Measurements from ENCODE around the gene DPP4.

Gene DPP4

GRCh38 chr2:161997916-161998471 lies 76.0 kb downstream of the DPP4 start:
- Mint-ChIP-seq H3K27ac (peak overlapping the region in 1 of 2 donors; percentile 7), H3K4me1 (ENCODE audit: low read depth in 2 of 2) (peaks cover 16 to 36% of the 10 kb centered on the region in 2 donors), H3K36me3 (ENCODE audit: insufficient read depth) (peaks cover 10% of the 10 kb centered on the region), H3K27me3 (no peaks in the 10 kb centered on the region), H3K9me3 (no peaks in the 10 kb centered on the region), H3K4me3 (peak overlapping the region in 1 of 2 donors; percentile 9)
- ATAC-seq (replicated peaks) (peak; percentile 80), DNase-seq (no peak)

- H3K36me3 Mint-ChIP-seq (ENCODE audit: insufficient read depth) = peaks cover 19% of the 10 kb centered on the region
- ATAC-seq (replicated peaks) (peak; percentile 38), DNase-seq (no peak)
- peak overlapping the region; percentile 79 to 94 for H3K27ac Mint-ChIP-seq
- H3K27me3 Mint-ChIP-seq = no peaks in the 10 kb centered on the region
- H3K9me3 Mint-ChIP-seq = no peaks in the 10 kb centered on the region
- H3K4me3 Mint-ChIP-seq = peak overlapping the region; percentile 59 to 64
- H3K4me1 Mint-ChIP-seq (ENCODE audit: low read depth in 2 of 2) = peaks cover 23 to 41% of the 10 kb centered on the region in 2 donors
Observed at GRCh38 chr2:161995553-161996016, 78.4 kb downstream of the DPP4 start.

GRCh38 chr2:161994761-161995520 lies 79.1 kb downstream of the DPP4 start:
- DNase-seq (no peak), ATAC-seq (replicated peaks) (no peak)
- Mint-ChIP-seq H3K4me1 (ENCODE audit: low read depth in 2 of 2) (peaks cover 23 to 41% of the 10 kb centered on the region in 2 donors), H3K27ac (peak overlapping the region; percentile 79 to 94), H3K36me3 (ENCODE audit: insufficient read depth) (peaks cover 21% of the 10 kb centered on the region), H3K4me3 (peak overlapping the region; percentile 59 to 64), H3K27me3 (no peaks in the 10 kb centered on the region), H3K9me3 (no peaks in the 10 kb centered on the region)

- ATAC-seq (replicated peaks) = peak; percentile 80
- Mint-ChIP-seq H3K4me3 (peak overlapping the region; percentile 40 to 74), H3K36me3 (ENCODE audit: insufficient read depth) (peaks cover 21% of the 10 kb centered on the region), H3K27ac (peak overlapping the region; percentile 84 to 94), H3K4me1 (ENCODE audit: low read depth in 2 of 2) (peaks cover 23 to 35% of the 10 kb centered on the region in 2 donors), H3K27me3 (no peaks in the 10 kb centered on the region), H3K9me3 (no peaks in the 10 kb centered on the region)
- peak in 1 of 3 experiments; percentile 20 for DNase-seq
Observed at GRCh38 chr2:161992531-161992930, 81.5 kb downstream of the DPP4 start.

GRCh38 chr2:161991991-161992390 lies 82.0 kb downstream of the DPP4 start:
- Mint-ChIP-seq H3K27me3 (no peaks in the 10 kb centered on the region), H3K9me3 (no peaks in the 10 kb centered on the region), H3K27ac (peak overlapping the region in 1 of 2 donors; percentile 94), H3K36me3 (ENCODE audit: insufficient read depth) (peaks cover 21% of the 10 kb centered on the region), H3K4me1 (ENCODE audit: low read depth in 2 of 2) (peaks cover 23 to 35% of the 10 kb centered on the region in 2 donors), H3K4me3 (no peak overlapping the region)
- ATAC-seq (replicated peaks) (no peak), DNase-seq (no peak)

- H3K4me1 Mint-ChIP-seq (ENCODE audit: low read depth in 2 of 2) = peaks cover 21 to 28% of the 10 kb centered on the region in 2 donors
Observed at GRCh38 chr2:161990741-161991140, 83.3 kb downstream of the DPP4 start.

GRCh38 chr2:161990036-161990435 lies 84.0 kb downstream of the DPP4 start:
- DNase-seq = no peak
- Mint-ChIP-seq H3K4me1 (ENCODE audit: low read depth in 2 of 2) (peaks cover 17 to 21% of the 10 kb centered on the region in 2 donors), H3K36me3 (ENCODE audit: insufficient read depth) (peaks cover 17% of the 10 kb centered on the region), H3K27me3 (no peaks in the 10 kb centered on the region), H3K27ac (no peak overlapping the region), H3K9me3 (no peaks in the 10 kb centered on the region), H3K4me3 (no peak overlapping the region)
- no peak for ATAC-seq (replicated peaks)

More at GRCh38 chr2:161990741-161991140, 83.3 kb downstream of the DPP4 start:
- Mint-ChIP-seq H3K27ac (no peak overlapping the region), H3K27me3 (no peaks in the 10 kb centered on the region), H3K9me3 (no peaks in the 10 kb centered on the region), H3K4me3 (no peak overlapping the region), H3K36me3 (ENCODE audit: insufficient read depth) (peaks cover 19% of the 10 kb centered on the region)
- DNase-seq = no peak
- no peak for ATAC-seq (replicated peaks)

GRCh38 chr2:161988589-161988988 lies 85.4 kb downstream of the DPP4 start:
- no peak overlapping the region for H3K27ac Mint-ChIP-seq
- H3K27me3 Mint-ChIP-seq = no peaks in the 10 kb centered on the region
- H3K9me3 Mint-ChIP-seq = no peaks in the 10 kb centered on the region
- peaks cover 11 to 18% of the 10 kb centered on the region in 2 donors for H3K4me1 Mint-ChIP-seq (ENCODE audit: low read depth in 2 of 2)
- ATAC-seq (replicated peaks) (no peak), DNase-seq (no peak)
- peaks cover 17% of the 10 kb centered on the region for H3K36me3 Mint-ChIP-seq (ENCODE audit: insufficient read depth)
- H3K4me3 Mint-ChIP-seq = no peak overlapping the region

GRCh38 chr2:161987311-161987710 lies 86.7 kb downstream of the DPP4 start:
- no peaks in the 10 kb centered on the region for H3K9me3 Mint-ChIP-seq
- no peak overlapping the region for H3K27ac Mint-ChIP-seq
- DNase-seq (no peak), ATAC-seq (replicated peaks) (no peak)
- H3K36me3 Mint-ChIP-seq (ENCODE audit: insufficient read depth) = peaks cover 11% of the 10 kb centered on the region
- peaks cover under 1 to 11% of the 10 kb centered on the region in 2 donors for H3K4me1 Mint-ChIP-seq (ENCODE audit: low read depth in 2 of 2)
- H3K4me3 Mint-ChIP-seq = no peak overlapping the region
- H3K27me3 Mint-ChIP-seq = no peaks in the 10 kb centered on the region

- H3K9me3 Mint-ChIP-seq = no peaks in the 10 kb centered on the region
- ATAC-seq (replicated peaks) (no peak), DNase-seq (no peak)
- peaks cover 0 to 24% of the 10 kb centered on the region in 2 donors for H3K4me1 Mint-ChIP-seq (ENCODE audit: low read depth in 2 of 2)
- no peaks in the 10 kb centered on the region for H3K27me3 Mint-ChIP-seq
- no peak overlapping the region for H3K4me3 Mint-ChIP-seq
- H3K27ac Mint-ChIP-seq = no peak overlapping the region
- no peaks in the 10 kb centered on the region for H3K36me3 Mint-ChIP-seq (ENCODE audit: insufficient read depth)
Observed at GRCh38 chr2:161983866-161984265, 90.1 kb downstream of the DPP4 start.

GRCh38 chr2:161983331-161983651 lies 90.7 kb downstream of the DPP4 start:
- H3K4me3 Mint-ChIP-seq = peak overlapping the region in 1 of 2 donors; percentile 9
- no peak overlapping the region for H3K27ac Mint-ChIP-seq
- no peaks in the 10 kb centered on the region for H3K27me3 Mint-ChIP-seq
- no peak for ATAC-seq (replicated peaks)
- no peaks in the 10 kb centered on the region for H3K9me3 Mint-ChIP-seq
- H3K36me3 Mint-ChIP-seq (ENCODE audit: insufficient read depth) = no peaks in the 10 kb centered on the region
- H3K4me1 Mint-ChIP-seq (ENCODE audit: low read depth in 2 of 2) = peaks cover 0 to 24% of the 10 kb centered on the region in 2 donors
- no peak for DNase-seq

GRCh38 chr2:161982548-161983330 lies 91.3 kb downstream of the DPP4 start:
- peak overlapping the region in 1 of 2 donors; percentile 9 for H3K4me3 Mint-ChIP-seq
- no peaks in the 10 kb centered on the region for H3K27me3 Mint-ChIP-seq
- H3K4me1 Mint-ChIP-seq (ENCODE audit: low read depth in 2 of 2) = peaks cover 0 to 18% of the 10 kb centered on the region in 2 donors
- no peak for DNase-seq
- no peaks in the 10 kb centered on the region for H3K9me3 Mint-ChIP-seq
- peaks cover 5% of the 10 kb centered on the region for H3K36me3 Mint-ChIP-seq (ENCODE audit: insufficient read depth)
- H3K27ac Mint-ChIP-seq = peak overlapping the region in 1 of 2 donors; percentile 2
- no peak for ATAC-seq (replicated peaks)

- peak overlapping the region in 1 of 2 donors; percentile 13 for H3K27ac Mint-ChIP-seq
- ATAC-seq (replicated peaks) (peak; percentile 35), DNase-seq (no peak)
- peaks cover 0 to 18% of the 10 kb centered on the region in 2 donors for H3K4me1 Mint-ChIP-seq (ENCODE audit: low read depth in 2 of 2)
- no peaks in the 10 kb centered on the region for H3K9me3 Mint-ChIP-seq
- peaks cover 10% of the 10 kb centered on the region for H3K36me3 Mint-ChIP-seq (ENCODE audit: insufficient read depth)
- no peaks in the 10 kb centered on the region for H3K27me3 Mint-ChIP-seq
- H3K4me3 Mint-ChIP-seq = peak overlapping the region in 1 of 2 donors; percentile 2
Observed at GRCh38 chr2:161981679-161982250, 92.2 kb downstream of the DPP4 start.
